ENCODE measurements around the gene ASRGL1. TPM values are rescaled to one million over a fixed set of nuclear protein-coding genes. Genes with fewer than 3 reads are reported as not detected.
"Not testable (repeated sequence)": the region's sequence is repeated elsewhere in the genome, so short reads cannot be mapped to it uniquely, and the experiment has no call there.

ASRGL1 gene
- total RNA-seq, 1 experiment from 2014 or later, result 26.6 TPM

- H3K27me3 ChIP-seq (ENCODE audit: low read length), result 0 out of 2 replicates have a peak, but pooled peaks cover 2% of the 10 kb centered on the region
- CTCF ChIA-PET, result interaction anchor here (0.6 to 1.2 kb wide), 4 partner anchors 29 to 520 kb away, joined by 3 to 5 read pairs (median 3); no protein-coding TSS in a partner anchor
- H3F3A ChIP-seq (ENCODE audit: low read length, unreplicated experiment), result no peaks in the 10 kb centered on the region
- no peaks in the 10 kb centered on the region for H3K9me3 ChIP-seq (ENCODE audit: low read length)
- POLR2A ChIA-PET (ENCODE audit: unreplicated experiment), result no interaction called here
- H3K4me1 ChIP-seq (ENCODE audit: insufficient read depth, low read length), result peaks cover 7% of the 10 kb centered on the region
- no peak overlapping the region for H3K9ac ChIP-seq (ENCODE audit: low read length)
- DNase-seq (peak; percentile 74), ATAC-seq (peak; percentile 28; the same call in 1 of the 2 replicates)
- no peak overlapping the region for H3K4me2 ChIP-seq (ENCODE audit: low read length)
- H3K36me3 ChIP-seq (ENCODE audit: low read depth, low read length), result no peaks in the 10 kb centered on the region
- no peak overlapping the region for H2AFZ ChIP-seq (ENCODE audit: low read length)
- no peak overlapping the region for H3K4me3 ChIP-seq (ENCODE audit: low read length)
- H3K9me2 ChIP-seq (replicated peaks; ENCODE audit: low read length), result no peaks in the 10 kb centered on the region
- H4K20me1 ChIP-seq (ENCODE audit: low read length), result no peaks in the 10 kb centered on the region
- H3K79me2 ChIP-seq (ENCODE audit: low read length), result no peaks in the 10 kb centered on the region
- intact Hi-C loops (cut with micrococcal nuclease), result loop anchor here (1.0 kb wide), 1 partner anchor 38 kb away; no protein-coding TSS in a partner anchor
- no TSS peak for BruUV-seq (replicated peaks)
- TF ChIP-seq EZH2phosphoT487 (IDR thresholded peaks at IDR 0.05; ENCODE audit: borderline replicate concordance, low read length) (no peak), CTCF (conservative IDR thresholded peaks at IDR 0.05; ENCODE audit: low read depth, low read length) (peak; percentile 88), EZH2 (IDR thresholded peaks at IDR 0.05; ENCODE audit: low read length, unreplicated experiment) (no peak)
- H3K27ac ChIP-seq (ENCODE audit: low read length), result no peak overlapping the region
Measured at GRCh38 chr11:62340269-62340901, 3.1 kb downstream of the ASRGL1 start.

- BruUV-seq (replicated peaks), result no TSS peak
Measured at GRCh38 chr11:62341588-62341987, 4.3 kb downstream of the ASRGL1 start.

GRCh38 chr11:62343646-62344190, 6.5 kb downstream of the ASRGL1 start:
- ATAC-seq; H2AFZ ChIP-seq (ENCODE audit: low read length); H3F3A ChIP-seq (ENCODE audit: low read length, unreplicated experiment); H3K27me3 ChIP-seq (ENCODE audit: low read length); H4K20me1 ChIP-seq (ENCODE audit: low read length); H3K27ac ChIP-seq (ENCODE audit: low read length); H3K79me2 ChIP-seq (ENCODE audit: low read length); POLR2A ChIA-PET (ENCODE audit: unreplicated experiment); H3K4me2 ChIP-seq (ENCODE audit: low read length); H3K4me1 ChIP-seq (ENCODE audit: insufficient read depth, low read length); intact Hi-C loops (cut with micrococcal nuclease); H3K9me2 ChIP-seq (replicated peaks; ENCODE audit: low read length); H3K36me3 ChIP-seq (ENCODE audit: low read depth, low read length); BruUV-seq (replicated peaks); H3K4me3 ChIP-seq (ENCODE audit: low read length); H3K9me3 ChIP-seq (ENCODE audit: low read length); CTCF ChIA-PET; H3K9ac ChIP-seq (ENCODE audit: low read length); DNase-seq: not testable (repeated sequence)

More at GRCh38 chr11:62341588-62341987, 4.3 kb downstream of the ASRGL1 start:
- H4K20me1 ChIP-seq (ENCODE audit: low read length), result no peaks in the 10 kb centered on the region
- no peak overlapping the region for H2AFZ ChIP-seq (ENCODE audit: low read length)
- intact Hi-C loops (cut with micrococcal nuclease), result no loop called here
- H3K79me2 ChIP-seq (ENCODE audit: low read length), result no peaks in the 10 kb centered on the region
- H3K4me2 ChIP-seq (ENCODE audit: low read length), result no peak overlapping the region
- ATAC-seq (no peak), DNase-seq (no peak)
- no peaks in the 10 kb centered on the region for H3F3A ChIP-seq (ENCODE audit: low read length, unreplicated experiment)
- H3K4me3 ChIP-seq (ENCODE audit: low read length), result no peak overlapping the region
- H3K27ac ChIP-seq (ENCODE audit: low read length), result no peak overlapping the region
- TF ChIP-seq EZH2phosphoT487 (IDR thresholded peaks at IDR 0.05; ENCODE audit: borderline replicate concordance, low read length) (no peak), EZH2 (IDR thresholded peaks at IDR 0.05; ENCODE audit: low read length, unreplicated experiment) (no peak), CTCF (conservative IDR thresholded peaks at IDR 0.05; ENCODE audit: low read depth, low read length) (no peak)
- H3K9me3 ChIP-seq (ENCODE audit: low read length), result no peaks in the 10 kb centered on the region
- H3K9ac ChIP-seq (ENCODE audit: low read length), result no peak overlapping the region
- no peaks in the 10 kb centered on the region for H3K27me3 ChIP-seq (ENCODE audit: low read length)
- POLR2A ChIA-PET (ENCODE audit: unreplicated experiment), result no interaction called here
- no peaks in the 10 kb centered on the region for H3K36me3 ChIP-seq (ENCODE audit: low read depth, low read length)
- H3K4me1 ChIP-seq (ENCODE audit: insufficient read depth, low read length), result peaks cover 7% of the 10 kb centered on the region
- H3K9me2 ChIP-seq (replicated peaks; ENCODE audit: low read length), result no peaks in the 10 kb centered on the region
- CTCF ChIA-PET, result no interaction called here

Data from PC-3 (cell line).